Mesenteric fat pad (tissue), 1 donor: ENCODE data around the gene PRKACA. TPM values are rescaled to one million over a fixed set of nuclear protein-coding genes. Genes with fewer than 3 reads are reported as not detected.
"Not testable (repeated sequence)": the region's sequence is repeated elsewhere in the genome, so short reads cannot be mapped to it uniquely, and the experiment has no call there.

Source experiments
- DNase-seq: peaks from one replicate; pipeline ENCODE4 v3.0.0-alpha.2; 2020; ENCODE audit warnings: low spot score
- total RNA-seq: library from RNA; stranded (reverse); fragmentation: NEBNext Ultra II Directional; extraction: Animal tissue kit (Norgen Biotek cat#: 25700); gene quantifications from one replicate; pipeline ENCODE4 v1.2.1, GENCODE V29; 2021
- donor health status: DM: yes; HTN: yes; CAD: no.

The PRKACA gene
- total RNA-seq, 1 donor from 2014 or later: 160 TPM

GRCh38 chr19:14052470-14052869, 65.1 kb downstream of the PRKACA start:
- DNase-seq: no peak

- no peak for DNase-seq
Measured at GRCh38 chr19:14051980-14052379, 65.6 kb downstream of the PRKACA start.

- not testable (repeated sequence) for DNase-seq
Measured at GRCh38 chr19:14050961-14051360, 66.6 kb downstream of the PRKACA start.

GRCh38 chr19:14050512-14050911, 67.0 kb downstream of the PRKACA start:
- DNase-seq: no peak

- DNase-seq: no peak
Measured at GRCh38 chr19:14048443-14049153, 69.0 kb downstream of the PRKACA start.

GRCh38 chr19:14047866-14048265, 69.7 kb downstream of the PRKACA start:
- not testable (repeated sequence) for DNase-seq

GRCh38 chr19:14042659-14043608, 74.6 kb downstream of the PRKACA start:
- not testable (repeated sequence) for DNase-seq

Other genes with a start within 250 kb of the PRKACA start
- gene NANOS3, start 240.6 kb downstream of the PRKACA start, total RNA-seq: not detected
- 0.67 TPM for gene BRME1, start 211.6 kb downstream of the PRKACA start, total RNA-seq
- gene CC2D1A, start 211.6 kb downstream of the PRKACA start, total RNA-seq: 30.2 TPM
- 0.93 TPM for gene PODNL1, start 179.3 kb downstream of the PRKACA start, total RNA-seq
- gene DCAF15, start 165.3 kb downstream of the PRKACA start, total RNA-seq: 17.5 TPM
- 12.2 TPM for gene RFX1, start 111.4 kb downstream of the PRKACA start, total RNA-seq
- gene RLN3, start 89.6 kb downstream of the PRKACA start, total RNA-seq: not detected
- 8.5 TPM for gene IL27RA, start 86.0 kb downstream of the PRKACA start, total RNA-seq
- gene PALM3, start 55.7 kb downstream of the PRKACA start, total RNA-seq: not detected
- 1.7 TPM for gene MISP3, start 45.0 kb downstream of the PRKACA start, total RNA-seq
- gene C19orf67, start 32.0 kb downstream of the PRKACA start, total RNA-seq: not detected
- 32.3 TPM for gene SAMD1, start 27.0 kb downstream of the PRKACA start, total RNA-seq
- gene ASF1B, start 18.8 kb upstream of the PRKACA start, total RNA-seq: 0.87 TPM
- gene ADGRL1, start 88.4 kb upstream of the PRKACA start, total RNA-seq: 27.1 TPM